ENCODE measurements around the gene ELMO1.

ELMO1 gene

DNA sequence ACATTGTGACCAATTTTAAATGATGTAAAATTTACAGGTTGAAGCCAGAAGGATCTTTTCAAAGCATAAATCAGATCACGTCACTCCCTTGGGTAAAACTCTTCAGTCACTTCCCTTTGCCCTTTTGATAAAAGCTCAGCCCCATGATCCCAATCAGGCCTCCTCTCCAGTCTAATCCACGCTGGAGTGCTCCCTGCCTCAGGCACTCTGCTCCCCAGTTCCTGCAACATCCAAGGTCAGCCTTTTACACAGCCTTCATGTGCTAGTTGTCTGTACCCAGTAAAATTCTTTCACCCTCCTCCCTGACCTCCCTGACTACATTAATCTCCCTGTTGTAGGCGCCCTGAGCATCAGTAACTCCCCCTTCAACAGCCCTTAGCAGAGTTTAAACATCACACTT, 14.1 kb downstream of the ELMO1 start:
- H3K4me1 ChIP-seq (ENCODE audit: control insufficient read depth, insufficient read depth, low read length, poor library complexity, severe bottlenecking): peaks cover 13% of the 10 kb centered on the region
- no peak for DNase-seq
- no peak overlapping the region for H3K27ac ChIP-seq (ENCODE audit: insufficient read depth, low read length, poor library complexity, severe bottlenecking)
- no peaks in the 10 kb centered on the region for H3K9me3 ChIP-seq (ENCODE audit: control insufficient read depth, low read length)
- no peaks in the 10 kb centered on the region for H3K27me3 ChIP-seq (replicated peaks; ENCODE audit: control insufficient read depth, insufficient read depth, low read length, poor library complexity, severe bottlenecking)
- no peak overlapping the region for H3K4me3 ChIP-seq (ENCODE audit: insufficient read depth, low read depth, low read length, poor library complexity, severe bottlenecking)
- H3K36me3 ChIP-seq (ENCODE audit: control insufficient read depth, insufficient read depth, low read length): peaks cover under 1% of the 10 kb centered on the region

DNA sequence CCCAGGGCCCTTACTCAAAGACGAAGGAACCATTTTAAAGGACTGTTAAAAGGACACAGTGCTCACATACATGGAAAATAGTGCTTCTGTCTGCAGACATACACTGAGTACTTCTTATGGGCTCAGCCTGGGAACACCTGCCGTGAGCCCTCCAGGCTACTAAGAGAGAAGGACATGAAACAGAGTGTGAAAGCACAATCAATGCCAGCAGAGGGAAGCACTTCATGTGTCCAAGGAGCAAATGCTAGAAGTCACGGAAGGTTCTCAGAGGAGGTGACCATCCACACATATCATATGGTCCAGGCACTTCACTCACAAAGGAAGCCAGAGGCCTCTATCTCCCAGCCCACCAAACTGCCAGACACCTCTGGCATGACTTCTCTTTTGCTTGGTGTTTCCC, 15.5 kb downstream of the ELMO1 start:
- Histone ChIP-seq H3K4me3 (ENCODE audit: insufficient read depth, low read depth, low read length, poor library complexity, severe bottlenecking) (no peak overlapping the region), H3K9me3 (ENCODE audit: control insufficient read depth, low read length) (no peaks in the 10 kb centered on the region), H3K36me3 (ENCODE audit: control insufficient read depth, insufficient read depth, low read length) (peaks cover 12% of the 10 kb centered on the region), H3K27me3 (replicated peaks; ENCODE audit: control insufficient read depth, insufficient read depth, low read length, poor library complexity, severe bottlenecking) (no peaks in the 10 kb centered on the region), H3K4me1 (ENCODE audit: control insufficient read depth, insufficient read depth, low read length, poor library complexity, severe bottlenecking) (peaks cover 16% of the 10 kb centered on the region), H3K27ac (ENCODE audit: insufficient read depth, low read length, poor library complexity, severe bottlenecking) (no peak overlapping the region)
- DNase-seq: no peak

DNA sequence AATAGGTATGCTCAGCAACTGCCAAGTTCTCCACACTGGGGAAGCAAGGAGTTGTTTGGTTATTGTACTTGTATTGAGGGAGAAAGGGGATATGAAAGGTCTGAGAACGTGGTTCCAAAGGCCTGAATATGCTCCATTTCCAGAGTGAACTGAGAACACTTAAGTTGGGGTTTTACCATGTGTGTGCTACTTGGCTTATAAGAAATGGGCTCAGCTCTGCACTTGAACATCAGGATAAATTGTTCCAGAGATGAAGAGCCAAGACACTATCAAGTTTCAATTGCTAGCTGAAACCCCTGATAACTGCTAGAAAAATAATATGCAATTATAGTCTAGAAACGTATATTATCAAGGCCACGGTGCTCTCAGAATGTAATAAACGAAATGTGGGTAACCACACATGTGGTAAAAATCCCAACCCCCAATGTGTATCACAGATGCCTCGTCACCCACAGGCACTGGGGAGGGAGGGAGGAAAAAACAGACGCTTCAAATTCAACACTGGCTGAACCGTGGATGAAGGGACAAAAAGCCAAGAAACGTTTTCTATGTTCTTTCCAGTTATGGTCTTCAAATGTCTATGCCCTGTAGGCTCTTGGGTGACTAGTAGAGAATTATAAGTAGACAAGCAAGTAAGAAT, 16.3 kb downstream of the ELMO1 start:
- DNase-seq: no peak
- Histone ChIP-seq H3K4me1 (ENCODE audit: control insufficient read depth, insufficient read depth, low read length, poor library complexity, severe bottlenecking) (peaks cover 16% of the 10 kb centered on the region), H3K27ac (ENCODE audit: insufficient read depth, low read length, poor library complexity, severe bottlenecking) (no peak overlapping the region), H3K36me3 (ENCODE audit: control insufficient read depth, insufficient read depth, low read length) (peaks cover 14% of the 10 kb centered on the region), H3K9me3 (ENCODE audit: control insufficient read depth, low read length) (no peaks in the 10 kb centered on the region), H3K27me3 (replicated peaks; ENCODE audit: control insufficient read depth, insufficient read depth, low read length, poor library complexity, severe bottlenecking) (no peaks in the 10 kb centered on the region), H3K4me3 (ENCODE audit: insufficient read depth, low read depth, low read length, poor library complexity, severe bottlenecking) (no peak overlapping the region)

DNA sequence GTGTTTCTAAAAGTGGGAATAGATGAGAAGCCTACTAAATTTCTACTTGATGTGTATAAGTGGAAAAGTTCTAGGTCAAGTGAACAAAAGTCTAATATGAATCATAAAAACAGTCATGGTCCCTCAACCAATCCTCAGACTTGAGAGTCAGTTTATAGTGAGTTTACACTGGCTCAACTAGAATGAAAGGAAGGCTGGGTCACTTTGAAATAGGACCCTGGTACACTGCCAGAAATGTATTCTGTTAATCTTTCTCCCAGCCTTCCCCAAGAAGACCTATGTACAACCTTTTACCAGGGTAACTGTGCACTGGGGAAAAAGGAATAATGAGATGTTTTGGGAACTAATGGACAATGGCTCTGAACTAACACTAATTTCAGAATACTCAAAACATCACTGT, 17.3 kb downstream of the ELMO1 start:
- Histone ChIP-seq H3K9me3 (ENCODE audit: control insufficient read depth, low read length) (no peaks in the 10 kb centered on the region), H3K27ac (ENCODE audit: insufficient read depth, low read length, poor library complexity, severe bottlenecking) (no peak overlapping the region), H3K4me3 (ENCODE audit: insufficient read depth, low read depth, low read length, poor library complexity, severe bottlenecking) (no peak overlapping the region), H3K27me3 (replicated peaks; ENCODE audit: control insufficient read depth, insufficient read depth, low read length, poor library complexity, severe bottlenecking) (no peaks in the 10 kb centered on the region), H3K36me3 (ENCODE audit: control insufficient read depth, insufficient read depth, low read length) (peaks cover 14% of the 10 kb centered on the region), H3K4me1 (ENCODE audit: control insufficient read depth, insufficient read depth, low read length, poor library complexity, severe bottlenecking) (peaks cover 16% of the 10 kb centered on the region)
- no peak for DNase-seq

GRCh38 chr7:37430640-37431039, 18.0 kb downstream of the ELMO1 start:
- peaks cover 14% of the 10 kb centered on the region for H3K36me3 ChIP-seq (ENCODE audit: control insufficient read depth, insufficient read depth, low read length)

DNA sequence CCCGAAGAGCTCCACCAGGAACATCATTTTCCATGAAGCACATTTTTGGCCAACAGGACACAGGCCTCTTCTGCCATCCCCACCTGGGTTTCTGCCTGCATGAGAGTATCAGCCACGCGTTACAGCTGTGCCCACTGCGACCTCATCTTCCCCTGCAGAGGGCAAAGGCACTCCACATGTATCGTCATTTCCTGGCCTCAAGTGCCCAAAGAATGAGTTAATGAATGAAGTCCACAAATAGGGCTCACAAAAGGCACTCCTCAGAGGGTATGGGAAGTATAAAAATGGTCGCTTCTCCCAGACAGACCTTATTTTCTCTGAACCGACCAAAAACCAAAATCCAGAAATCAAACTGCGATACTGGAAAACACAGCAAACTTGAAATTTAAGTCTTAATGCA, 18.5 kb downstream of the ELMO1 start:
- no peak overlapping the region for H3K4me3 ChIP-seq (ENCODE audit: insufficient read depth, low read depth, low read length, poor library complexity, severe bottlenecking)

More at GRCh38 chr7:37430640-37431039, 18.0 kb downstream of the ELMO1 start:
- Histone ChIP-seq H3K4me1 (ENCODE audit: control insufficient read depth, insufficient read depth, low read length, poor library complexity, severe bottlenecking) (peaks cover 16% of the 10 kb centered on the region), H3K27me3 (replicated peaks; ENCODE audit: control insufficient read depth, insufficient read depth, low read length, poor library complexity, severe bottlenecking) (no peaks in the 10 kb centered on the region), H3K27ac (ENCODE audit: insufficient read depth, low read length, poor library complexity, severe bottlenecking) (no peak overlapping the region), H3K4me3 (ENCODE audit: insufficient read depth, low read depth, low read length, poor library complexity, severe bottlenecking) (no peak overlapping the region), H3K9me3 (ENCODE audit: control insufficient read depth, low read length) (no peaks in the 10 kb centered on the region)
- DNase-seq: no peak

DNA sequence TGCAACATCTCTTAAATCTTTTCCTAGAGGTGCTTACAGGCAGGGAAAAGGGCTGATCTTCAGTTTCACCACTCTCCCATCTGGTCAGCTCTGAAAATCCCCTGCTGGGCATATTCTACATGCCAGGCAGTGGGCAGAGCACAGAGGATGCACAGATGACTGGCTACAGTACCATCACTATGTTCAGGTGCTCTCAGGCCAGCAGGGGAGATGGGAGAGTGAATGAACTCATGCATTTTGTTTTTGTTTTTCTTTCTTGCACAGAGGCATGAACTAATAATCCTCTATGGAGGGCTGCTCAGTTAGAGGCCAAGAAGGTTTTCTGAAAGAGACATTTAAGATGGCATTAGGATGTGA, 19.3 kb downstream of the ELMO1 start:
- H3K9me3 ChIP-seq (ENCODE audit: control insufficient read depth, low read length): no peaks in the 10 kb centered on the region
- DNase-seq: no peak
- H3K36me3 ChIP-seq (ENCODE audit: control insufficient read depth, insufficient read depth, low read length): peaks cover 14% of the 10 kb centered on the region
- H3K27me3 ChIP-seq (replicated peaks; ENCODE audit: control insufficient read depth, insufficient read depth, low read length, poor library complexity, severe bottlenecking): no peaks in the 10 kb centered on the region
- H3K4me1 ChIP-seq (ENCODE audit: control insufficient read depth, insufficient read depth, low read length, poor library complexity, severe bottlenecking): peaks cover 16% of the 10 kb centered on the region
- no peak overlapping the region for H3K4me3 ChIP-seq (ENCODE audit: insufficient read depth, low read depth, low read length, poor library complexity, severe bottlenecking)
- no peak overlapping the region for H3K27ac ChIP-seq (ENCODE audit: insufficient read depth, low read length, poor library complexity, severe bottlenecking)

More for the DNA sequence above, 18.5 kb downstream of the ELMO1 start:
- no peak for DNase-seq
- Histone ChIP-seq H3K27me3 (replicated peaks; ENCODE audit: control insufficient read depth, insufficient read depth, low read length, poor library complexity, severe bottlenecking) (no peaks in the 10 kb centered on the region), H3K9me3 (ENCODE audit: control insufficient read depth, low read length) (no peaks in the 10 kb centered on the region), H3K27ac (ENCODE audit: insufficient read depth, low read length, poor library complexity, severe bottlenecking) (no peak overlapping the region), H3K4me1 (ENCODE audit: control insufficient read depth, insufficient read depth, low read length, poor library complexity, severe bottlenecking) (peaks cover 16% of the 10 kb centered on the region), H3K36me3 (ENCODE audit: control insufficient read depth, insufficient read depth, low read length) (peaks cover 14% of the 10 kb centered on the region)

- Histone ChIP-seq H3K27ac (ENCODE audit: insufficient read depth, low read length, poor library complexity, severe bottlenecking) (no peak overlapping the region), H3K4me3 (ENCODE audit: insufficient read depth, low read depth, low read length, poor library complexity, severe bottlenecking) (no peak overlapping the region), H3K4me1 (ENCODE audit: control insufficient read depth, insufficient read depth, low read length, poor library complexity, severe bottlenecking) (peaks cover 16% of the 10 kb centered on the region), H3K27me3 (replicated peaks; ENCODE audit: control insufficient read depth, insufficient read depth, low read length, poor library complexity, severe bottlenecking) (no peaks in the 10 kb centered on the region), H3K36me3 (ENCODE audit: control insufficient read depth, insufficient read depth, low read length) (peaks cover 16% of the 10 kb centered on the region), H3K9me3 (ENCODE audit: control insufficient read depth, low read length) (no peaks in the 10 kb centered on the region)
- no peak for DNase-seq
These were observed 19.8 kb downstream of the ELMO1 start for GRCh38 chr7:37428681-37429434.

DNA sequence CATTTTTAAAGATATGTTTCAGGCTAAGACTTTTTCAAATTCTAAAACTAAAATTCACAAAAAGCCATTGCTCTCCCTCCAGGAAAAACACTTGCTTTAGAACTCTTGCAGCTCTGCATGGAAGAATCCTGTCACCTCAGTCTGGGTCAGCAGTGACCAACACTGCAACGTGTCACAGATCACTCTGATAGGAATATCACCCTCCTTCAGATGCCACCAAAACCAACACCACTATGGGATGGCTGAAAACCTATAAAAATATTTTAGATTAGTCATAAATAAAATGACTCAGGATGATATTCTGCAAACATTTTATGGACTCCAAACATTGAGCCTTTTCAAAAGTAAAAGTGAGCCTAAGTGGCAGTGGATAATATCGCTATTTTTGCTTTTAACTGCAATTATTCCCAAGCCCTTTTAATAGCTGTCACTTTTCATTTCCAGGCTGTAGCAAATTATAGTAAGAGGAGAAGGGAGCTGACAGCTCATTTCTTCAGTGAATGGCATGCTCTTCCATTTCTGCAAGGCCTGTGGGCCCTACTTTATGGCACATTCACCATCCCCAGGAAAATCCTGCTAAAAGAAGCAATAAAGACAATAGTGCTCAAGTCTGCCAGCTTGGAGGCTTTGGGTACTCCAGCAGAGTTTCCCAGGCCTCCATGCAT, 21.3 kb downstream of the ELMO1 start:
- no peak overlapping the region for H3K4me3 ChIP-seq (ENCODE audit: insufficient read depth, low read depth, low read length, poor library complexity, severe bottlenecking)
- H3K4me1 ChIP-seq (ENCODE audit: control insufficient read depth, insufficient read depth, low read length, poor library complexity, severe bottlenecking): peaks cover 5% of the 10 kb centered on the region
- no peak for DNase-seq
- peaks cover 17% of the 10 kb centered on the region for H3K36me3 ChIP-seq (ENCODE audit: control insufficient read depth, insufficient read depth, low read length)
- H3K27me3 ChIP-seq (replicated peaks; ENCODE audit: control insufficient read depth, insufficient read depth, low read length, poor library complexity, severe bottlenecking): no peaks in the 10 kb centered on the region
- no peaks in the 10 kb centered on the region for H3K9me3 ChIP-seq (ENCODE audit: control insufficient read depth, low read length)
- no peak overlapping the region for H3K27ac ChIP-seq (ENCODE audit: insufficient read depth, low read length, poor library complexity, severe bottlenecking)

GRCh38 chr7:37425498-37425897, 23.2 kb downstream of the ELMO1 start:
- H3K27ac ChIP-seq (ENCODE audit: insufficient read depth, low read length, poor library complexity, severe bottlenecking): no peak overlapping the region

More at GRCh38 chr7:37425498-37425897, 23.2 kb downstream of the ELMO1 start:
- no peaks in the 10 kb centered on the region for H3K9me3 ChIP-seq (ENCODE audit: control insufficient read depth, low read length)
- H3K27me3 ChIP-seq (replicated peaks; ENCODE audit: control insufficient read depth, insufficient read depth, low read length, poor library complexity, severe bottlenecking): no peaks in the 10 kb centered on the region
- no peak overlapping the region for H3K4me3 ChIP-seq (ENCODE audit: insufficient read depth, low read depth, low read length, poor library complexity, severe bottlenecking)
- H3K36me3 ChIP-seq (ENCODE audit: control insufficient read depth, insufficient read depth, low read length): peaks cover 17% of the 10 kb centered on the region
- no peak for DNase-seq
- H3K4me1 ChIP-seq (ENCODE audit: control insufficient read depth, insufficient read depth, low read length, poor library complexity, severe bottlenecking): peaks cover 3% of the 10 kb centered on the region

Data from effector memory CD4-positive, alpha-beta T cell (primary cell).